ENCODE measurements around the gene LSM14A.
"Not testable (repeated sequence)": the region's sequence is repeated elsewhere in the genome, so short reads cannot be mapped to it uniquely, and the experiment has no call there.

Gene LSM14A

GRCh38 chr19:34201133-34201532 is 28.8 kb downstream of the LSM14A start:
- no peak for TF ChIP-seq CTCF (conservative IDR thresholded peaks at IDR 0.05; ENCODE audit: low read depth, low read length)
- H3K4me3 ChIP-seq (ENCODE audit: low read length) = no peak overlapping the region
- no peak for DNase-seq (ENCODE audit: low read depth)

DNA sequence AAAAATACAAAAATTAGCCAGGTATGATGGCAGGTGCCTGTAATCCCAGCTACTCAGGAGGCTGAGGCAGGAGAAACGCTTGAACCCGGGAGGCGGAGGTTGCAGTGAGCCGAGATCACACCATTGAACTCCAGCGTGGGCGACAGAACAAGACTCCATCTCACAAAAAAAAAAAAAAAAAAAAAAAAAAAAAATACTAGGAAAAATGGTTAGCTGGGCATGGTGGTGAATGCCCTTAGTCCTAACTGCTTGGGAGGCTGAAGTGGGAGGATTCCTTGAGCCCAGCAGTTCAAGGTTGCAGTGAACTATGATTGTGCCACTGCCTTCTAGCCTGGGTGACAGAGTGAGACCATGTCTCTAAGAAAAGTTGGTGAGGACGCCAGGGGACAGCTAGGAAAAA is 33.0 kb downstream of the LSM14A start:
- DNase-seq (ENCODE audit: low read depth); H3K4me3 ChIP-seq (ENCODE audit: low read length): not testable (repeated sequence)

- no peak for DNase-seq (ENCODE audit: low read depth)
- H3K4me3 ChIP-seq (ENCODE audit: low read length) = no peak overlapping the region
- TF ChIP-seq CTCF (conservative IDR thresholded peaks at IDR 0.05; ENCODE audit: low read depth, low read length) = no peak
Measured at GRCh38 chr19:34208291-34208884, 36.1 kb downstream of the LSM14A start.

GRCh38 chr19:34209726-34210125 is 37.4 kb downstream of the LSM14A start:
- DNase-seq (ENCODE audit: low read depth) = no peak
- H3K4me3 ChIP-seq (ENCODE audit: low read length) = no peak overlapping the region
- no peak for TF ChIP-seq CTCF (conservative IDR thresholded peaks at IDR 0.05; ENCODE audit: low read depth, low read length)

- no peak for TF ChIP-seq CTCF (conservative IDR thresholded peaks at IDR 0.05; ENCODE audit: low read depth, low read length)
- no peak for DNase-seq (ENCODE audit: low read depth)
- no peak overlapping the region for H3K4me3 ChIP-seq (ENCODE audit: low read length)
Measured at GRCh38 chr19:34213283-34213682, 41.0 kb downstream of the LSM14A start.

GRCh38 chr19:34214040-34214439 is 41.7 kb downstream of the LSM14A start:
- no peak overlapping the region for H3K4me3 ChIP-seq (ENCODE audit: low read length)
- no peak for TF ChIP-seq CTCF (conservative IDR thresholded peaks at IDR 0.05; ENCODE audit: low read depth, low read length)
- no peak for DNase-seq (ENCODE audit: low read depth)

- no peak overlapping the region for H3K4me3 ChIP-seq (ENCODE audit: low read length)
- no peak for TF ChIP-seq CTCF (conservative IDR thresholded peaks at IDR 0.05; ENCODE audit: low read depth, low read length)
- no peak for DNase-seq (ENCODE audit: low read depth)
Measured at GRCh38 chr19:34215006-34215665, 42.8 kb downstream of the LSM14A start.
